OCI-LY3 (cell line): Measurements from ENCODE around the gene LRRC15.

ENCODE experiments used
- H2AFZ ChIP-seq: fragments of 200-600, 300-600 bp; shearing (Covaris generic); 2 replicates; pipeline ENCODE4 v1.6.0; 2014; ENCODE audit warnings: antibody characterized with exemption, low read depth, low read length
- H3K27ac ChIP-seq: fragments of 200-600, 300-600 bp; sonication (generic); 2 replicates; pipeline ENCODE4 v1.5.1; 2014; ENCODE audit warnings: mild to moderate bottlenecking, low read length, moderate library complexity, mixed read lengths
- H3K27me3 ChIP-seq: fragments of 200-600, 300-600 bp; sonication (generic); 2 replicates; pipeline ENCODE4 v1.6.1; 2014; ENCODE audit warnings: low read depth, low read length, mixed read lengths
- H3K36me3 ChIP-seq: fragments of 200-600, 300-600 bp; sonication (generic); replicated peaks from 2 replicates; pipeline ENCODE3; 2014; ENCODE audit warnings: low read depth, low read length, mixed read lengths
- H3K4me1 ChIP-seq: fragments of 300-600, 200-600 bp; sonication (generic); 2 replicates; pipeline ENCODE4 v1.6.1; 2014; ENCODE audit warnings: low read length, mixed read lengths
- H3K4me2 ChIP-seq: fragments of 200-600, 300-600 bp; sonication (generic); 2 replicates; pipeline ENCODE4 v1.6.1; 2014; ENCODE audit warnings: low read length, mixed read lengths
- H3K4me3 ChIP-seq: fragments of 300-600, 200-600 bp; sonication (generic); 2 replicates; pipeline ENCODE4 v1.5.1; 2014; ENCODE audit warnings: antibody characterized with exemption, mild to moderate bottlenecking, low read length, moderate library complexity
- H3K79me2 ChIP-seq: fragments of 300-600, 200-600 bp; shearing (Covaris generic); 2 replicates; pipeline ENCODE4 v1.6.1; 2014; ENCODE audit warnings: mild to moderate bottlenecking, low read length, mixed read lengths
- H3K9ac ChIP-seq: fragments of 300-600, 200-600 bp; shearing (Covaris generic); 2 replicates; pipeline ENCODE4 v1.6.0; 2014; ENCODE audit warnings: mild to moderate bottlenecking, low read length, moderate library complexity
- H3K9me3 ChIP-seq: fragments of 200-600, 300-600 bp; shearing (Covaris generic); 2 replicates; pipeline ENCODE4 v1.6.1; 2014; ENCODE audit warnings: low read length, mixed read lengths; ENCODE audit not compliant: insufficient read depth
- H4K20me1 ChIP-seq: fragments of 200-600, 300-600 bp; sonication (generic); 2 replicates; pipeline ENCODE4 v1.6.1; 2016; ENCODE audit warnings: low read length, mixed read lengths; ENCODE audit not compliant: insufficient read depth
- EZH2phosphoT487 ChIP-seq: fragments of 200-600 bp; shearing (Covaris generic); IDR thresholded peaks from 2 replicates; pipeline ENCODE4 v1.6.1; 2018; ENCODE audit warnings: antibody characterized with exemption, mixed run types, low read depth
- TF ChIP-seq, protein P1 (sequence below): fragments of 200-600, 300-600 bp; sonication (generic); IDR thresholded peaks from 2 replicates; pipeline ENCODE4 v1.5.1; 2014; ENCODE audit warnings: antibody characterized with exemption, low read length, low read depth

The LRRC15 gene

DNA sequence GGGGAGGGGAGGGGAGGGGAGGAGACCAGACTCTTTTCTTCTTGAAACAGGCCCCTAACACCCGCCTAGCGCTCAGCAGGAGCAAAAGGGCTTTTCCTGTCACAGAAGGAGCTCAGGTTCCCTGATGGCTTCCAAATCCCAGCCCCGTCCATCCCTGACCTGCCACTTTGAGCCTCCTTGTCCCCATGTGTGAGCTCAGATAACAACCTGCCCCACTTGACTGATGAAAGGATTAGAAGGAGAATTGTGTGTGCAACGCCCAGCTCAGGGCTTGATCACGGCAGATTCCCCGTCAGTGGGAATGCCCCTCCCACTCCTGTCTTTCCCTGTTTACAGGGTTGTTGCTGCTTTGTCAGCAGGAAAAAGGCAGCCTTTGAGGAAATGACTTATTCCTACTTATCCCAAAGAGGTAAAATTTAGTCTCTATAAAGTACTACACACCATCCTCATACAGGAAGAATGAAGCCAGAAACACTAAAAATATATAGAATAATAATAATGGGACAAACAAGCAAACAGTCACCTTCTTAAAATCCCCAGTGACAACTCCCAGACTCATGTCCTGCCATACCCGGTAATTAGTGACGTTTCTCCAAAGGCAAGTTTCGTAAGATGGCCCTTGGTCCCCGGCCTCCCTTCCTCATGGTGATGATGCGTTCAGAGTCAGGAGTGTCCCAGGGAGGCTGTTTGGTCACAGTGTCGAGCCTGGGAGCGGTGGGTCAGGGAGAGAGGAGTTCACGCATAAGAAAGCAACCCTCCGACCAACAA, 6.1 kb upstream of the LRRC15 start:
- H3K4me3 ChIP-seq = no peak overlapping the region
- no peaks in the 10 kb centered on the region for H4K20me1 ChIP-seq
- H3K27me3 ChIP-seq = peaks cover 17% of the 10 kb centered on the region
- no peaks in the 10 kb centered on the region for H3K4me1 ChIP-seq
- H3K79me2 ChIP-seq = no peaks in the 10 kb centered on the region
- H2AFZ ChIP-seq = no peak overlapping the region
- H3K27ac ChIP-seq = no peak overlapping the region
- H3K36me3 ChIP-seq = no peaks in the 10 kb centered on the region
- H3K9me3 ChIP-seq = no peaks in the 10 kb centered on the region
- H3K4me2 ChIP-seq = no peak overlapping the region
- no peak overlapping the region for H3K9ac ChIP-seq
- TF ChIP-seq EZH2phosphoT487 = no peak
- TF ChIP-seq, protein P1, sequence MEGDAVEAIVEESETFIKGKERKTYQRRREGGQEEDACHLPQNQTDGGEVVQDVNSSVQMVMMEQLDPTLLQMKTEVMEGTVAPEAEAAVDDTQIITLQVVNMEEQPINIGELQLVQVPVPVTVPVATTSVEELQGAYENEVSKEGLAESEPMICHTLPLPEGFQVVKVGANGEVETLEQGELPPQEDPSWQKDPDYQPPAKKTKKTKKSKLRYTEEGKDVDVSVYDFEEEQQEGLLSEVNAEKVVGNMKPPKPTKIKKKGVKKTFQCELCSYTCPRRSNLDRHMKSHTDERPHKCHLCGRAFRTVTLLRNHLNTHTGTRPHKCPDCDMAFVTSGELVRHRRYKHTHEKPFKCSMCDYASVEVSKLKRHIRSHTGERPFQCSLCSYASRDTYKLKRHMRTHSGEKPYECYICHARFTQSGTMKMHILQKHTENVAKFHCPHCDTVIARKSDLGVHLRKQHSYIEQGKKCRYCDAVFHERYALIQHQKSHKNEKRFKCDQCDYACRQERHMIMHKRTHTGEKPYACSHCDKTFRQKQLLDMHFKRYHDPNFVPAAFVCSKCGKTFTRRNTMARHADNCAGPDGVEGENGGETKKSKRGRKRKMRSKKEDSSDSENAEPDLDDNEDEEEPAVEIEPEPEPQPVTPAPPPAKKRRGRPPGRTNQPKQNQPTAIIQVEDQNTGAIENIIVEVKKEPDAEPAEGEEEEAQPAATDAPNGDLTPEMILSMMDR = no peak

DNA sequence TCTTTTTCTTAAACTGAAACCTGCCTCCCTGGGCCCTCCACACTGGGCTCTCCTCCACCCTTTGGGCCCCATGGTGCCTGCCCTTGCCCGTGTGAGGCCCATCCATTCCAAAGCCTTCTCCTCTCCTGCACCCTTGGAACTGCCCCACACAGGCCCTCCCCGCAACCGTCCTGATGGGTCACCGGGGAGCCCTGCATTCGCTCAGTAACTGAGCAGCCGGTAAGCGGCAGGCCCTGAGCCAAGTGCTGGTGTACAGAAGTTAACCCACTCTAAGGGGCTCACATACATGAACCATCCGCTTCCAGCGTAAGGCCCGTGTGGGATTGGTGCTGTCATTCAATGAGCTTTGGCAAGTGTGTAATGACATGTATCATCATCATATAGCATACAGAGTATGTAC, 5.4 kb upstream of the LRRC15 start:
- H3K79me2 ChIP-seq = no peaks in the 10 kb centered on the region
- H3K9me3 ChIP-seq = no peaks in the 10 kb centered on the region
- no peak overlapping the region for H3K27ac ChIP-seq
- H2AFZ ChIP-seq = no peak overlapping the region
- peaks cover 21% of the 10 kb centered on the region for H3K27me3 ChIP-seq
- no peak overlapping the region for H3K4me2 ChIP-seq
- no peak overlapping the region for H3K4me3 ChIP-seq
- H3K4me1 ChIP-seq = no peaks in the 10 kb centered on the region
- no peak for TF ChIP-seq EZH2phosphoT487
- TF ChIP-seq, protein P1 = no peak
- H3K9ac ChIP-seq = no peak overlapping the region
- no peaks in the 10 kb centered on the region for H4K20me1 ChIP-seq
- H3K36me3 ChIP-seq = no peaks in the 10 kb centered on the region

DNA sequence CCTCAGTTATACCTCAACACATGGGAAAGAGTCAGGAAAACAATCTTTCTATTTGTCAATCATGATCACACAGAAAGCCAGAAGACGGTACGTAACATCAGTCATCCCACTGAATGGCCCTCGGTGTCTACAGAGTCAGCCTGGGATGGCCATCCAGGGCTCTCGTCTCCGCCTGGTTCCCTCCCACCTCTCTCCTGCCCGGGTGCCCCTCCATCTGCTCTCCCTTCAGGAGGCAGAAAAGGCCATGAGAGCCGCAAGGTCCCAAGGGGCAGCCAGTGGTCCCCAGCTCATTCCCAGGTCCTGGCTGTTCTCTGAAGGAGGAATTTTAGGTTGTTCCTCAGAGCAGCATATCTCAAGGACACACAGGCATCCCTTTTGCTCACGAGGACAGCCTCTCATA, 4.4 kb upstream of the LRRC15 start:
- no peaks in the 10 kb centered on the region for H4K20me1 ChIP-seq
- H3K36me3 ChIP-seq = no peaks in the 10 kb centered on the region
- no peak overlapping the region for H3K4me2 ChIP-seq
- no peaks in the 10 kb centered on the region for H3K9me3 ChIP-seq
- H3K27ac ChIP-seq = no peak overlapping the region
- peaks cover 24% of the 10 kb centered on the region for H3K27me3 ChIP-seq
- no peak overlapping the region for H3K4me3 ChIP-seq
- H3K4me1 ChIP-seq = peaks cover 4% of the 10 kb centered on the region
- no peak overlapping the region for H2AFZ ChIP-seq
- H3K9ac ChIP-seq = no peak overlapping the region
- no peaks in the 10 kb centered on the region for H3K79me2 ChIP-seq
- TF ChIP-seq EZH2phosphoT487 = no peak

DNA sequence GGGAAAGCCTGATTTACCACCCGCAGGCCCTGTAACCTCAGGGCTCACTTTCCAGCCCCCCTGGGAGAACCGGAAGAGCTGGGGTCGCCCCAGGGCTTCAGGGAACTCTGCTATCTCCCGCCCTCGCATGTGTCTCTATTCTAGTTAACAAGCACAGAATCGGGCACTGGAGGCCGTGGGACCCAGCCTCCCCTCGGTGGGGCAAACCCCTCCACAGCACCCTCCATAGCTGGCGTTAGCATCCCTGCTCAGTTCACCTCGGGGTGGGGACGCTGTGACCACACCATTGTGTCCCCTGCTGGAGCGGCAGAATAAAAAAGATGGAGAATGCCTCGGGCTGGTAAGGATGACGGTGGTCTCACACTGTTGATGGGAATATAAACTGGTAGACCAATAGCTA, 3.5 kb upstream of the LRRC15 start:
- H3K27ac ChIP-seq = no peak overlapping the region
- H3K4me3 ChIP-seq = no peak overlapping the region
- H3K9ac ChIP-seq = no peak overlapping the region
- no peaks in the 10 kb centered on the region for H3K79me2 ChIP-seq
- no peak for TF ChIP-seq EZH2phosphoT487
- TF ChIP-seq, protein P1 = no peak
- no peaks in the 10 kb centered on the region for H3K36me3 ChIP-seq
- H4K20me1 ChIP-seq = no peaks in the 10 kb centered on the region
- H3K27me3 ChIP-seq = peaks cover 32% of the 10 kb centered on the region
- no peak overlapping the region for H3K4me2 ChIP-seq
- H3K9me3 ChIP-seq = no peaks in the 10 kb centered on the region
- H3K4me1 ChIP-seq = peaks cover 10% of the 10 kb centered on the region
- no peak overlapping the region for H2AFZ ChIP-seq
